PC-3 (cell line): Measurements from ENCODE around the gene PPP4R1.

Experiments used
- EZH2phosphoT487 ChIP-seq: fragments of 300-600 bp; sonication (generic); IDR thresholded peaks from 2 replicates; pipeline ENCODE4 v1.6.1; 2018; ENCODE audit warnings: mild to moderate bottlenecking, antibody characterized with exemption, low read length, borderline replicate concordance
- TF ChIP-seq, protein P1 (sequence below): fragments of 300-600 bp; sonication (generic); conservative IDR thresholded peaks from 2 replicates; pipeline ENCODE4 v1.5.1; 2017; ENCODE audit warnings: antibody characterized with exemption, low read depth, mild to moderate bottlenecking, low read length

DNA sequence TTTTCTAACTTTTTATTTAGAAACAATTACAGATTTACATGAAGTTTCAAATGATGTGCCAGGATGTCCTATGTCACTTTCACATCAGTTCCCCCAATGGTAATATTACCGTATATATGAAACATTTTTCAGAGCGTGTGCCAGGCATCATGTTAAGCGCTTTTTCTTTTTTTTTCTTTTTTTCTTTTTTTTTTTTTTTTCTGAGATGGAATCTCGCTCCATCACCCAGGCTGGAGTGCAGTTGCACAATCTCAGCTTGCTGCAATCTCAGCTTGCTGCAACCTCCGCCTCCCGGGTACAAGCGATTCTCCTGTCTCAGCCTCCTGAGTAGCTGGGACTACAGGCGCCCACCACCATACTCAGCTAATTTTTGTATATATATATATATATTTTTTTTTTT is 5.6 kb upstream of the PPP4R1 start:
- no peak for TF ChIP-seq EZH2phosphoT487
- TF ChIP-seq, protein P1, sequence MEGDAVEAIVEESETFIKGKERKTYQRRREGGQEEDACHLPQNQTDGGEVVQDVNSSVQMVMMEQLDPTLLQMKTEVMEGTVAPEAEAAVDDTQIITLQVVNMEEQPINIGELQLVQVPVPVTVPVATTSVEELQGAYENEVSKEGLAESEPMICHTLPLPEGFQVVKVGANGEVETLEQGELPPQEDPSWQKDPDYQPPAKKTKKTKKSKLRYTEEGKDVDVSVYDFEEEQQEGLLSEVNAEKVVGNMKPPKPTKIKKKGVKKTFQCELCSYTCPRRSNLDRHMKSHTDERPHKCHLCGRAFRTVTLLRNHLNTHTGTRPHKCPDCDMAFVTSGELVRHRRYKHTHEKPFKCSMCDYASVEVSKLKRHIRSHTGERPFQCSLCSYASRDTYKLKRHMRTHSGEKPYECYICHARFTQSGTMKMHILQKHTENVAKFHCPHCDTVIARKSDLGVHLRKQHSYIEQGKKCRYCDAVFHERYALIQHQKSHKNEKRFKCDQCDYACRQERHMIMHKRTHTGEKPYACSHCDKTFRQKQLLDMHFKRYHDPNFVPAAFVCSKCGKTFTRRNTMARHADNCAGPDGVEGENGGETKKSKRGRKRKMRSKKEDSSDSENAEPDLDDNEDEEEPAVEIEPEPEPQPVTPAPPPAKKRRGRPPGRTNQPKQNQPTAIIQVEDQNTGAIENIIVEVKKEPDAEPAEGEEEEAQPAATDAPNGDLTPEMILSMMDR, result no peak
